Osteocyte (in vitro differentiated cells): ENCODE measurements around the gene SYNE4. TPM values are rescaled to one million over a fixed set of nuclear protein-coding genes. Genes with fewer than 3 reads are reported as not detected.

Source experiments
- DNase-seq: peaks from one replicate; pipeline ENCODE4 v3.0.0; 2021; ENCODE audit warnings: mixed read lengths; ENCODE audit not compliant: unreplicated experiment; ENCODE audit errors: extremely low spot score
- H3K27ac Mint-ChIP-seq: one replicate; pipeline ENCODE4 v1.8.0; 2021; ENCODE audit warnings: mild to moderate bottlenecking, mixed read lengths; ENCODE audit not compliant: unreplicated experiment
- H3K27me3 Mint-ChIP-seq: one replicate; pipeline ENCODE4 v1.8.0; 2021; ENCODE audit warnings: mixed read lengths; ENCODE audit not compliant: unreplicated experiment
- H3K36me3 Mint-ChIP-seq: one replicate; pipeline ENCODE4 v1.8.0; 2021; ENCODE audit warnings: mixed read lengths; ENCODE audit not compliant: unreplicated experiment
- H3K4me1 Mint-ChIP-seq: one replicate; pipeline ENCODE4 v1.8.0; 2021; ENCODE audit warnings: mixed read lengths; ENCODE audit not compliant: unreplicated experiment
- H3K4me3 Mint-ChIP-seq: one replicate; pipeline ENCODE4 v1.8.0; 2021; ENCODE audit warnings: mild to moderate bottlenecking, moderate library complexity, mixed read lengths; ENCODE audit not compliant: unreplicated experiment
- H3K9me3 Mint-ChIP-seq: one replicate; pipeline ENCODE4 v1.8.0; 2021; ENCODE audit warnings: mixed read lengths; ENCODE audit not compliant: unreplicated experiment
- CTCF ChIP-seq: fragments of 200-600 bp; sonication (generic); IDR thresholded peaks from 2 replicates; pipeline ENCODE4 v1.5.0; 2021; ENCODE audit warnings: antibody characterized with exemption, mild to moderate bottlenecking, moderate library complexity
- total RNA-seq: library from RNA; stranded (reverse); gene quantifications from 2 replicates; pipeline ENCODE4 v1.2.1, GENCODE V29; 2021

The SYNE4 gene
- total RNA-seq, 1 donor from 2014 or later: not detected

DNA sequence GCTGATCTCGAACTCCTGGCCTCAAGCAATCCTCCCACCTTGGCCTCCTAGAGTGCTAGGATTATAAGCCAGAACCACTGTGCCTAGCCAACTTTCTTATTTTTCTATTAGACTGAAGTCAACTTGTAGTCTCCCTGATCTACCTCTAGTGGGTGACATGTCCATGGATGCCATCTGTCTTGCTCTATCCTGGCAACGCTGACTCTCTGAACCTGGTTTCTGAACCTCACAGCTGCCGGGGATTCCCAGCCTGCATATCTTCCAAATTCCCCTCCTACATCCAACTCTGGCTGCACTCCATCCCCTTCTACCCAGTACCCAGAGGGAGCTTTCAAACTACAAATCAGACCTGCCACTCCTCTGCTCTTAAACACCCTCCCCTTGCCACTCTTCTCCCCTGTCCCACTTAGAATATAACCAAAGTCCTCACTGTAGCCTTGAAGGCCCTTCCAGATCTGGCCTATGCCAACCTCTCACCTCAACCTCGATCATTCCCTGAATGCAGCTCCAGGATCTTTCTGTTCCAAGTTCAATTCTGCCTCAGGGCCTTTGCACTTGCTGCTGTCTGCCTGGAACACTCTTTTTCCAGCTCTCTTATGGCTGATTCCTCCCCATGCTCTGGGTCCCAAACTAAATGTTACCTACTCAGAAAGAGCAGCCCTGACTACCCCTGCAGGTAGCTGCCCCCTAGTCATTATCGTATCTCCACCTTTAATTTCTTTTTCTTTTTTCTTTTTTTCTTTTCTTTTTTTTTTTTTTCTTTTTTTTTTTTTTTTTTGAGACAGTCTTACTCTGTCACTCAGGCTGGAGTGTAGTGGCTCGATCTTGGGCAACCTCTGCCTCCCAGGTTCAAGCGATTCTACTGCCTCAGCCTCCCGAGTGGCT, 21.9 kb upstream of the SYNE4 start:
- H3K27ac Mint-ChIP-seq: no peak overlapping the region
- TF ChIP-seq CTCF: no peak
- peaks cover 22% of the 10 kb centered on the region for H3K4me1 Mint-ChIP-seq
- peaks cover 23% of the 10 kb centered on the region for H3K36me3 Mint-ChIP-seq
- H3K4me3 Mint-ChIP-seq: peak overlapping the region; percentile 36
- DNase-seq: no peak
- H3K9me3 Mint-ChIP-seq: no peaks in the 10 kb centered on the region
- no peaks in the 10 kb centered on the region for H3K27me3 Mint-ChIP-seq

DNA sequence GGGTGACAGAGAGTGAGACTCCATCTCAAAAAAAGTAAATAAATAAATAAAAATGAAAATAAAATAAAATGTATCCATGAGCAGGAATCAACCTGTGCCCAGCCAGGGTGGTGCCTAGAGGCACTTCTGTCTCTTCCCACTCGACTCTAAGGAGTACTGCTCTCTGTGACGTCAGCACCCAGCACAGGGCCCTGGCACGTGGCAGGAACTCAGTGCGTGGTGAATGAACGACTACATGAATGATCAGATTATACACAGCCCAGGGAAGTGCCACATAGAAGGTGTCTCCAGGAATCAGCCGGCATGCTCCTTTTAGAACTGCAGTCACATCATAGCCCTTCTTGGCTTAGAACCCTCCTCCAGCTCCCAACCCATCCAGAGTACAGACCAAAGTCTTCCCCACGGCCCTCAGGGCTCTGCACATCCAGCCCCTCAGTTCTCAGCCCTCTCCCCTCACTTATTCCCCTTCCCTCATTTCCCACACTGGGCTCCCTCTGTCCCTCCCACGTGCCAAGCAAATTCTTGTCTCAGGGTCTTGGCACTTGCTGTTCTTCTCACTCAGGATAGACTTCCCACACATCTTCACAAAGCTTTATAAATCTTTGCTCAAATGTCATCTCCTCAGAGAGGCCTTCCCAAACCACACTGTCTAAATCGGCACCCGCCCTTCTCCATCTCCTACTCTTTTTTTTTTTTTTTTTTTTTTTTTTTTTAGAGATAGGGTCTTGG, 19.9 kb upstream of the SYNE4 start:
- Mint-ChIP-seq H3K36me3 (peaks cover 26% of the 10 kb centered on the region), H3K9me3 (no peaks in the 10 kb centered on the region), H3K27me3 (no peaks in the 10 kb centered on the region), H3K4me1 (peaks cover 18% of the 10 kb centered on the region), H3K27ac (no peak overlapping the region), H3K4me3 (no peak overlapping the region)
- no peak for TF ChIP-seq CTCF
- no peak for DNase-seq

- H3K36me3 Mint-ChIP-seq: peaks cover 31% of the 10 kb centered on the region
- peaks cover 16% of the 10 kb centered on the region for H3K4me1 Mint-ChIP-seq
- H3K9me3 Mint-ChIP-seq: no peaks in the 10 kb centered on the region
- H3K27me3 Mint-ChIP-seq: no peaks in the 10 kb centered on the region
- no peak for DNase-seq
- no peak overlapping the region for H3K4me3 Mint-ChIP-seq
- no peak for TF ChIP-seq CTCF
- H3K27ac Mint-ChIP-seq: no peak overlapping the region
Observed at GRCh38 chr19:36027696-36028095, 19.1 kb upstream of the SYNE4 start.

GRCh38 chr19:36026091-36026876, 17.7 kb upstream of the SYNE4 start:
- Mint-ChIP-seq H3K27ac (no peak overlapping the region), H3K27me3 (no peaks in the 10 kb centered on the region), H3K4me1 (peaks cover 7% of the 10 kb centered on the region), H3K4me3 (no peak overlapping the region), H3K9me3 (no peaks in the 10 kb centered on the region), H3K36me3 (peaks cover 33% of the 10 kb centered on the region)
- no peak for TF ChIP-seq CTCF
- no peak for DNase-seq
